HPDE6-E6E7 (cell line): Measurements from ENCODE around the gene PCDHA7.
"Not testable (repeated sequence)": the region's sequence is repeated elsewhere in the genome, so short reads cannot be mapped to it uniquely, and the experiment has no call there.

ENCODE experiments used
- DNase-seq: peaks from one replicate; pipeline ENCODE4 v3.0.0; 2011; ENCODE audit warnings: missing footprints; ENCODE audit errors: extremely low spot score

PCDHA7 gene

GRCh38 chr5:140823475-140823874 lies 10.6 kb upstream of the PCDHA7 start:
- no peak for DNase-seq

GRCh38 chr5:140827704-140828361 lies 6.2 kb upstream of the PCDHA7 start, which contains the start of gene PCDHA6:
PCDHA6 (plus strand) TSS chr5:140827960; CDS start chr5:140828092, 132 bp downstream.
- no peak for DNase-seq

GRCh38 chr5:140828362-140828737 lies 5.7 kb upstream of the PCDHA7 start:
- no peak for DNase-seq

- not testable (repeated sequence) for DNase-seq
These were observed 4.3 kb upstream of the PCDHA7 start for GRCh38 chr5:140829511-140830501.

- not testable (repeated sequence) for DNase-seq
These were observed 455 bp downstream of the PCDHA7 start for GRCh38 chr5:140834439-140835008.

- DNase-seq: no peak
These were observed 1.8 kb downstream of the PCDHA7 start for GRCh38 chr5:140835622-140836510.

- no peak for DNase-seq
These were observed 7.2 kb downstream of the PCDHA7 start, which contains the start of gene PCDHA8 for GRCh38 chr5:140840978-140841962. PCDHA8 (plus strand) TSS chr5:140841187; CDS start chr5:140841322, 135 bp downstream.

GRCh38 chr5:140842798-140843733 lies 9.0 kb downstream of the PCDHA7 start:
- no peak for DNase-seq

GRCh38 chr5:140848139-140849102 lies 14.4 kb downstream of the PCDHA7 start, which contains the start of gene PCDHA9:
PCDHA9 (plus strand) TSS chr5:140848382; CDS start chr5:140848496, 114 bp downstream.
- DNase-seq: not testable (repeated sequence)

GRCh38 chr5:140849831-140850634 lies 16.0 kb downstream of the PCDHA7 start:
- not testable (repeated sequence) for DNase-seq

GRCh38 chr5:140855772-140856674 lies 22.0 kb downstream of the PCDHA7 start, which contains the start of gene PCDHA10:
PCDHA10 (plus strand) TSS chr5:140855897; CDS start chr5:140856049, 152 bp downstream.
- no peak for DNase-seq

- no peak for DNase-seq
These were observed 23.3 kb downstream of the PCDHA7 start for GRCh38 chr5:140857177-140857986.

- no peak for DNase-seq
These were observed 23.8 kb downstream of the PCDHA7 start for GRCh38 chr5:140857987-140858240.

- DNase-seq: no peak
These were observed 28.6 kb downstream of the PCDHA7 start for GRCh38 chr5:140862441-140863295.
